Islet precursor cell (in vitro differentiated cells): ENCODE data around the gene TTLL9.
A peak's percentile ranks its signal among the peaks of the same experiment; 100 is the strongest.

Experiments
- DNase-seq: peaks from one replicate; pipeline ENCODE4 v3.0.0-alpha.2; 2018

The TTLL9 gene

GRCh38 chr20:31859266-31859997, 11.0 kb upstream of the TTLL9 start:
- peak; percentile 38 for DNase-seq

- no peak for DNase-seq
Measured at GRCh38 chr20:31859998-31860380, 10.4 kb upstream of the TTLL9 start.

DNA sequence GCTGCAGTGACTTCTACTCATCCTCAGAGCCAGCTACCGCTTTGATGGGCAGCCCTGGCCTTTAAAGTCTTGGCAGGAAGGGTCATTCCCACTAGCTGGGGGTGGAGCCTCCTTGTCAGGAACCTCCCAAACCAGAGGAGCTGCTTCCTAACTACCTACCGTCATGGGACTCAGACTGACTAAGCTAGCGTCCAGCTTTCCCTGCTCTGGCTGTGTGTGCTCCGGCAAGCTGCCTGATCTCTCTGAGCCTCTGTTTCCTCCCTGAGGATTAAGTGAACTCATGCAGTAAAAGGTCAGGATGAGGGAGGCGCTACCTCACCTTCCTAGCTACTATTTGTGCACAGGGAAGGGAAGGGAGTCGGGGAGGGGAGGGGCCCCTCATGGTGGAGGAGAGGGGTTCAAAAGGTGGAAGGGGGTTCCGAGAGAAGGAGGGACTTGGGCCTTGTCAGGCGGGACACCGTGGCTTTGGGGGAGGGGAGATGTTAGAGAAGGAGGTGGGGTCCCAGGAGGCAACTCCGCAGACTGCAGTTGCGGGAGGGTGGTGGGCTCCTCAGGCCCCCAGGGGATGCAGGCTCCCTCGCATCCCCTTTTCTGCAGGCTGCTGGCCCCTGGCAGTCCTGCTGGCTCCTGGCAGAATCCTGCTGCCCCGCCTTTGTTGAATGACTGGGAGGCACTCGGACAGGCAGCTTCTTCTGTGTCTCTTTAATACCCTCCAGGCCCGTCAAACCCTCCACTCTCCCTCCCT, 9.9 kb upstream of the TTLL9 start:
- DNase-seq: peak; percentile 92

- peak; percentile 80 for DNase-seq
Measured at GRCh38 chr20:31861135-31861384, 9.4 kb upstream of the TTLL9 start.

GRCh38 chr20:31861385-31862156, 8.9 kb upstream of the TTLL9 start:
- DNase-seq: peak; percentile 94

GRCh38 chr20:31862157-31862470, 8.3 kb upstream of the TTLL9 start:
- no peak for DNase-seq

- DNase-seq: no peak
Measured at GRCh38 chr20:31862506-31862905, 7.9 kb upstream of the TTLL9 start.

DNA sequence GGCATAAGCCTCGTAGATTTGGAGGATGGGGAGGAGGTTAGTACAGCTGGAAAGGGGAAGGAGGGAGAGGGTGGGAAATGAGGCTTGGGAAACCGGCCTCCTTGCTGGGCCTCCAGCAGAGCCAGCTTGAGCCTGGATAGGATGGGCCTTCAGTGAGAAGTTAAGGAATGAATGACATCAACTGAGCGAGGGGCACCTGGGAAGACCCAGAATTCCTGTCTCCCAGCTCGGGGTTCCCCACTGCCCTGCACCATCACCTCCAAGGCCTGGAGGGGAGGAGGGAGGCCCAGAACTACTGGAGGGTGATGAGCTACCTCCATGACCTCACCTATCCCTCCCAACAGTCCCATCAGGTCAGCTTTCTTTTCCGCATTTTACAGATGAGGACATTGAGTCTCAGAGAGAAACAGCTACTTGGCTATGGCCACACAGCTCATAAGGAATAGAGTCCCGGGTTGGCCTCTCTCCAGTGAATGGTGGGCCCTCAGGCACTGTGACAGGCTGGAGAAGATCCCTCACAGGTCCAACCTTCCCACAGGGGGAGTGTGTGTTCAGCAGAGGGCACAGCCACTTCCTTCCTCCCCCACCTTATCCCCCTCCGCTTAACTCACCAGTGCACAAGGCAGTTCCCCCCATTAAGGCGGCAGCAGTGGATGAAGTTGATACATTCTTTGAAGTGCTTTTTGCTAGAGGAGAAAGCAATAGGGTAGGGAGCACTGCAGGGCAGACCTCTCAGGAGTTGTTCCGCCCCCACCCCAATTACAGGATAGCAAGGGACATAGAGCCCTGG, 6.9 kb upstream of the TTLL9 start:
- DNase-seq: no peak

- DNase-seq: no peak
Measured at GRCh38 chr20:31864521-31865400, 5.7 kb upstream of the TTLL9 start.

GRCh38 chr20:31866221-31866620, 4.2 kb upstream of the TTLL9 start:
- no peak for DNase-seq

- DNase-seq: peak; percentile 44
Measured at GRCh38 chr20:31868853-31869672, 1.4 kb upstream of the TTLL9 start.

GRCh38 chr20:31869673-31869941, 827 bp upstream of the TTLL9 start:
- no peak for DNase-seq

DNA sequence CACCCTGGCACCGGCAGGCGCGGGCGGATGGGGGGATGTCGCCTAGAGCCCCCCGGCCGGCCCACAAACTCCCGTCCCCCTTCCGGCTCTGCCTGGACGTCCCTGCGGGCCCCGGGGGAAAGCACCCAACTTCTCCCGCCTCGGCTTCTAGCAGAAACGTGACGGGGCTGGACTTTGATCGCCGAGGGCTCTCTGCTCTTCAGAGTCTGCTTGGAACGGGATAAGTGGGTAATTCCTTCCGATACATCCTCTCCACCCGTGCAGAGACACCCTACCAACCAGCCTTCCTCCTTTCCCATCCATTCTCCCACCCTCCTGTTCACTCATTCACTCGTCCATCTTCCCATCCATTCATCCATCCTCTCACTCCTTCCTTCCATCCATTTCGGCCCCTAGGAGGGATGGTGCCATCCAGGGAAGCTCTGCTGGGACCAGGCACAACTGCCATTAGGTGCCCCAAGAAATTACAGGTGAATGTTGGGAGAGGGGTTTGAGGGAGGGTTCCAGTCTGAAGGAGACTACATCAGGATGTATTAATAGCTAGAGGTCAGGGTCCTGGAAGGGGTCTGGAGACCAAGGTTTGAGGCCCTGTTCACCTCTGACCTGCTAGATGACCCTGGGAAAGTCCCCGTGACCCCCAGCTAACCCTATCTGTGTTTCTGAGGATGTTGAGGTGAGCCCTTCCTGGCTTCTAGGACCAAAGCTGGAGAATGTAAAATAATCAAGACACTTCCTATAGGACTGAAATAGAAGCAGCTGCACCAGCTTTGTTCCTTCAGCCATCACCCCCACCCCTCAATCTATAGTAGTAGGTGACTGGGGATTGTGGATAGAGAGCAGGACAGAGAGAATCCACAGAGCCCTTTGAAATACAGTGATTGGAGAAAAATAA, 538 bp downstream of the TTLL9 start:
- peak; percentile 22 for DNase-seq

DNA sequence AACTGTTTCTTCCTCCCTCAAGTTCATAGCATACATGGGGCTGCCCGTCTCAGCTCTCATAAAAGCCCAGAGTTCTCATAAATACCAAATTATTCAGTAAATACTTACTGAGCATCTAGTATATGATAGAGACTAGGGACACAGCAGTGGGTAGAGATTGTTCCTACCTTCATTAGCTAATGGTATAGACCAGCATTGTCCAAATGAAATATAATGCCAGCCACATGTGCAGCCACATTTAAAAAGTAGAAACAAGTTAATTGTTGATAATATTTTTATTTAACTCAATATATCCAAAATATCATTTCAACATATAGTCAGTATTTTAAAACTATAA, 1.2 kb downstream of the TTLL9 start:
- no peak for DNase-seq

GRCh38 chr20:31872406-31872805, 2.0 kb downstream of the TTLL9 start:
- no peak for DNase-seq

- no peak for DNase-seq
Measured at GRCh38 chr20:31875671-31876070, 5.2 kb downstream of the TTLL9 start.

DNA sequence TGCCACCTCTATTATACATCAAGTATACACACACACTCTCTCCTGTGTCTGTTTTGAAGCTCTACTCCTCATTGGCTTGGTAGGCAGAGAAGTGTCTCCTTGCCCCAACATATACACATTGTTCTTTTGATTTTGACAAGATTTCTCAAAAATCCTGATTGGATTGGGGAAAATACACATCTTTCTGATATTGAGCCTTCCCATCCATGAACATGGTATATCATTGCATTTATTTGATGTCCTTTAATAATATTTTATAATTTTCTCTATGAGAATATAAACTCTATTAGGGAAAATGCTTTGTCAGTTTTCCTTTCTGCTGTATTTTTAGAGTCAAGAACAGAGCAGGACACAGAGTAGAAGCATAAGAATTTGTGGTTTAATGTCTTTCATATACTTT, 7.2 kb downstream of the TTLL9 start:
- no peak for DNase-seq

- peak; percentile 98 for DNase-seq
Measured at GRCh38 chr20:31879143-31879987, 8.9 kb downstream of the TTLL9 start.

DNA sequence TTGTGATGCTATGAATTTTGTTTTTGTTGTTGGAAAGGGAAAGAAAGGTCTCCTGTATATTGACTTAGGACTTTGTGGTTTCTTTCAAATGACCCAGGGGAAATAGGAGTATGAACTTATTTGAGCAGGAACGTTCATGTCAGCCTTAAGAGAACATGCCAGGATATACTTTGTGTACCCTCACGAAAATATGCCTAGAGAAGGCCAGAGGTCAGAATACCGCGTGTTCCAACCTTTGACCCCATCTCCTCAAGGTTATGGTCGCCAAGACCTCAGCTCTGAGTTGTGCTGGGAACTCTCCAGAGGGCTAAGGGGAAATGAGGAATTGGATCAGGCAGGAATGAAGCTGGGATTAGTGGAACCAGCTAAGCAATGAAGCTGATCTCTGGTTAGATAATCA, 11.5 kb downstream of the TTLL9 start:
- DNase-seq: peak; percentile 22

- DNase-seq: no peak
Measured at GRCh38 chr20:31883829-31884228, 13.4 kb downstream of the TTLL9 start.
